Measurements from ENCODE around the gene UNC79. TPM values are rescaled to one million over a fixed set of nuclear protein-coding genes. Genes with fewer than 3 reads are reported as not detected.
"Not testable (repeated sequence)": the region's sequence is repeated elsewhere in the genome, so short reads cannot be mapped to it uniquely, and the experiment has no call there.

Gene UNC79
- under 1 TPM; 0.10 to 0.34 (median 0.15) TPM for total RNA-seq
- 1 to 10 TPM in 1 of 2 donors, under 1 TPM in 1; 0.04 to 1.1 TPM for polyA plus RNA-seq
- long read RNA-seq, donor 1, result 0 reads
- long read RNA-seq, donor 2, partial matches to known transcripts, result 0 of 2 reads
- long read RNA-seq, donor 2, other reads (novel, unspliced or antisense), result 0 of 2 reads
- long read RNA-seq, donor 3, partial matches to known transcripts, result 0 of 1 reads
- long read RNA-seq, donor 3, other reads (novel, unspliced or antisense), result 1 of 1 reads

DNA sequence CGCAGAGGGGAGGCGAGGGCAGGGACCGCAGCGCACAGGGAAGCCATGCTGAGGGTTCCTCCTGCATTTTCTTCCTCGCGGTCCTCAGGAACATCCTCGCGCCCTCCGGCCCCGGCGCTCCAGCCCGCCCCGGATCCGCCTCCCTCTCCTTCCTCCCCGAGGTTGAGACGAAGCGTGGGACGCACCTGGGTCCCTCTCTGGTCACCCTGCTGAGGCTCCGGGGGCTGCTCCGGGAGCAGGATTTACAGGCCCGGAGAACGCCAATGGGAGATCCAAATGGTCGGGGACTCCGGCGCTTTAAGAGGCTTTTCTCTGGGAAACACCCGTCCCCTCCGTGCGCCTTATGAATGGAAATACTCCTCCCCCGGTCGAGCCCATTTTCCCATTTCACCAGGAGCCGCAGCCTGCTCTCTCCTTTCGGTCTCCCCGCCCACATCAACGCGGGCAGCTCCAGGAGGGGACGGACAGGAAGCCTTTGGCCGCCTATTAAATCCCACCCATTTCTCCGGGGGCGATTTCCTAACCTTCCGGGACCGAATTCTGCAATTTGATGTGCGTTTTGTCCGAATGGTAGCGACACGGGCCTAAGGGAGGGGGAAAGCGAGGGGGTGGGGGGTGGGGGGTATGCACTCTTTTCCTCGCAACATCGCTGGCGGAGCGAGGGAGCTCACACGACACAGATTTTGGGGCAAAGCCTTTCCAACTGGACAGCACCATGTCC, at the start of gene UNC79:
TSS of gene UNC79 (plus strand) at position 625 of the 721 bp plus-strand sequence. CDS start at position 716, 91 bp downstream.
- Histone ChIP-seq H3K27ac (no peak within 1 kb of the TSS), H3K27me3 (no peaks in the 10 kb centered on the region), H3K4me3 (no peak within 1 kb of the TSS), H3K9me3 (peaks cover 0 to 4% of the 10 kb centered on the region in 2 donors), H3K36me3 (no peaks in the 10 kb centered on the region), H3K4me1 (ENCODE audit: insufficient read depth) (no peaks in the 10 kb centered on the region)
- intact Hi-C loops (cut with DNase I), result no loop called here
- WGBS, 3 donors, result 0 to 3% (median 1%) methylated on average over 43 to 51 of the region's 51 CpGs
- TF ChIP-seq EP300 (IDR thresholded peaks at IDR 0.05) (no peak), POLR2A (IDR thresholded peaks at IDR 0.05) (no peak)
- TF ChIP-seq, protein P1, sequence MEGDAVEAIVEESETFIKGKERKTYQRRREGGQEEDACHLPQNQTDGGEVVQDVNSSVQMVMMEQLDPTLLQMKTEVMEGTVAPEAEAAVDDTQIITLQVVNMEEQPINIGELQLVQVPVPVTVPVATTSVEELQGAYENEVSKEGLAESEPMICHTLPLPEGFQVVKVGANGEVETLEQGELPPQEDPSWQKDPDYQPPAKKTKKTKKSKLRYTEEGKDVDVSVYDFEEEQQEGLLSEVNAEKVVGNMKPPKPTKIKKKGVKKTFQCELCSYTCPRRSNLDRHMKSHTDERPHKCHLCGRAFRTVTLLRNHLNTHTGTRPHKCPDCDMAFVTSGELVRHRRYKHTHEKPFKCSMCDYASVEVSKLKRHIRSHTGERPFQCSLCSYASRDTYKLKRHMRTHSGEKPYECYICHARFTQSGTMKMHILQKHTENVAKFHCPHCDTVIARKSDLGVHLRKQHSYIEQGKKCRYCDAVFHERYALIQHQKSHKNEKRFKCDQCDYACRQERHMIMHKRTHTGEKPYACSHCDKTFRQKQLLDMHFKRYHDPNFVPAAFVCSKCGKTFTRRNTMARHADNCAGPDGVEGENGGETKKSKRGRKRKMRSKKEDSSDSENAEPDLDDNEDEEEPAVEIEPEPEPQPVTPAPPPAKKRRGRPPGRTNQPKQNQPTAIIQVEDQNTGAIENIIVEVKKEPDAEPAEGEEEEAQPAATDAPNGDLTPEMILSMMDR (IDR thresholded peaks at IDR 0.05), result no peak
- no peak for DNase-seq

DNA sequence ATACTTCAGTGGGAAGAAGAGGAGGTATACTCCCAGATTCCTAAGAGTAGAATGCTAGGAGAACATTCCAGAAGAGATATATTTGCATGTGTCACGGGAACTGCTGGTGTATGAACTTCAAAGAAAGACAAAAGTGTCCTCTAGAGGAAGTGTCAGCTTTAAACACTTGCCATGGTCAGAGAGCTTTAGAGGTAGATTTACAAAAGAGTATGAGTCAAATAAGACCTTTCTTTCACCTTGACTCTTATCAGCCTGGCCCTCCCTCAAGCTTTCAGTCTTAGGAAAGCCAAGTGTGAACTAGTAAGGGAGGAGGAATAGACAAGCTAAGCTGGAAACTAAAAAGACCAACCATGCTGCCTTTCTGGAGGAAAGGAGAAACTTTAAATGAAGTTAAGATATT, 49.1 kb upstream of the UNC79 start:
- Histone ChIP-seq H3K9me3 (no peaks in the 10 kb centered on the region), H3K36me3 (no peaks in the 10 kb centered on the region), H3K4me3 (no peak overlapping the region), H3K27ac (no peak overlapping the region), H3K27me3 (no peaks in the 10 kb centered on the region), H3K4me1 (ENCODE audit: insufficient read depth) (no peaks in the 10 kb centered on the region)
- 32 to 55% (median 40%) methylated on average over 1 of the region's 1 CpG for WGBS, 3 donors
- TF ChIP-seq POLR2A (IDR thresholded peaks at IDR 0.05), result no peak
- no peak for TF ChIP-seq EP300 (IDR thresholded peaks at IDR 0.05)
- TF ChIP-seq, protein P1 (IDR thresholded peaks at IDR 0.05), result no peak
- intact Hi-C loops (cut with DNase I), result no loop called here
- no peak for DNase-seq

DNA sequence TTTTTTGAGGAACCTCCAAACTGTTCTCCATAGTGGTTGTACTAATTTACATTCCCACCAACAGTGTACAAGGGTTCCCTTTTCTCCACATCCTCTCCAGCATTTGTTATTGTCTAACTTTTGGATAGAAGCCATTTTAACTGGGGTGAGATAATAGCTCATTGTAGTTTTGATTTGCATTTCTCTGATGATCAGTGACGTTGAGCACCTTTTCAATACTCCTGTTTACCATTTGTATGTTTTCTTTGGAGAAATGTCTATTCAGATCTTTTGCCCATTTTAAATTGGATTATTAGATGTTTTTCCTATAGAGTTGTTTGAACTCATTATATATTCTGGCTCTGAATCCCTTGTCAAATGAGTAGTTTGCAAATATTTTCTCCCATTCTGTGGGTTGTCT, 46.5 kb upstream of the UNC79 start:
- H3K4me3 ChIP-seq; H3K27ac ChIP-seq; DNase-seq; H3K36me3 ChIP-seq; H3K27me3 ChIP-seq; H3K9me3 ChIP-seq; H3K4me1 ChIP-seq (ENCODE audit: insufficient read depth); intact Hi-C loops (cut with DNase I): not testable (repeated sequence)
- WGBS, 3 donors, result 58 to 67% (median 64%) methylated on average over 1 of the region's 1 CpG

DNA sequence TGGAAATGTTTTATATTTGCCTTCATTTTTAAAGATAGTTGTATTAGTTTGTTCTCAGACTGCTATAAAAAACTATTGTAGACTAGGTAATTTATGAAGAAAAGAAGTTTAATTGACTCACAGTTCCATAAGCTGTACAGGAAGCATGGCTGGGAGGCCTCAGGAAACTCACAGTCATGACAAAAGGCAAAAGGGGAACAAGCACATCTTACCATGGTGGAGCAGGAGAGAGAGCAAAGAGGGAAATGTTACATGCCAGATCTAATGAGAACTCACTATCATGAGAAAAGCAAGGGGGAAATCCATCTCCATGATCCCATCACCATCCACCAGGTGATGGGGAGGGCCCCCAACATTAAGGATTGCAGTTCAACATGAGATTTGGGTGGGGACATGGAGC, 35.5 kb upstream of the UNC79 start:
- H3K27me3 ChIP-seq, result no peaks in the 10 kb centered on the region
- intact Hi-C loops (cut with DNase I), result no loop called here
- DNase-seq, result no peak
- H3K9me3 ChIP-seq, result no peaks in the 10 kb centered on the region
- TF ChIP-seq POLR2A (IDR thresholded peaks at IDR 0.05) (no peak), EP300 (IDR thresholded peaks at IDR 0.05) (no peak)
- TF ChIP-seq, protein P1 (IDR thresholded peaks at IDR 0.05), result no peak
- H3K4me3 ChIP-seq, result no peak overlapping the region
- H3K36me3 ChIP-seq, result no peaks in the 10 kb centered on the region
- H3K4me1 ChIP-seq (ENCODE audit: insufficient read depth), result no peaks in the 10 kb centered on the region
- H3K27ac ChIP-seq, result no peak overlapping the region

DNA sequence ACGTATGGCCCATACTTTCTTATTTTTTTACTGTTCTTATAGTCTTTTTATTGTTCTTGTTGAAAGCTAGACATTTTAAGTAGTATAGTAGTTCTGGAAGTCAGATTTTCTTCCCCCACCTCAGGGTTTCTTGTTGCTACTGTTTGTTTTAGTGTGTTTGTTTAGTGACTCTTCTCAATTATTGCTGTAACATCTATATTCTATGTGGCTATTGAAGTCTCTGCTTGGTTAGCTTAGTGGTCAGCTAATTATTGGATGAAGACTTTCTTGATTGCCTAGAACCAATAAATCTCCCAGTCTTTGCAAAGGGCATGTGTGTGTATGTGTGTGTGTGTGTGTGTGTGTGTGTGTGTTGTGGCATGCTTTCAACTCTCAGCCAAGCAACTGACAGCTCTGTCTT, 34.3 kb upstream of the UNC79 start:
- H3K27ac ChIP-seq, result no peak overlapping the region
- no peaks in the 10 kb centered on the region for H3K36me3 ChIP-seq
- TF ChIP-seq POLR2A (IDR thresholded peaks at IDR 0.05) (no peak), EP300 (IDR thresholded peaks at IDR 0.05) (no peak)
- TF ChIP-seq, protein P1 (IDR thresholded peaks at IDR 0.05), result no peak
- H3K9me3 ChIP-seq, result no peaks in the 10 kb centered on the region
- no peak for DNase-seq
- WGBS, 3 donors, result 80 to 84% (median 83%) methylated on average over 1 of the region's 1 CpG
- no peaks in the 10 kb centered on the region for H3K4me1 ChIP-seq (ENCODE audit: insufficient read depth)
- H3K27me3 ChIP-seq, result no peaks in the 10 kb centered on the region
- intact Hi-C loops (cut with DNase I), result no loop called here
- no peak overlapping the region for H3K4me3 ChIP-seq

Measured in ovary (tissue), 10 donors.